SW 1271 (cell line): ENCODE data around the gene MCUB.
"Not testable (repeated sequence)": the region's sequence is repeated elsewhere in the genome, so short reads cannot be mapped to it uniquely, and the experiment has no call there.

ENCODE experiments used
- DNase-seq, 2 experiments: peaks; one replicate each; lab custom pipeline; 2025; lab: John Stamatoyannopoulos, UW

The MCUB gene

GRCh38 chr4:109631532-109632108 is 71.6 kb downstream of the MCUB start:
- DNase-seq, result no peak

GRCh38 chr4:109640644-109641043 is 80.6 kb downstream of the MCUB start:
- no peak for DNase-seq

- no peak for DNase-seq
Measured at GRCh38 chr4:109645874-109646710, 86.0 kb downstream of the MCUB start.

- DNase-seq, result no peak
Measured at GRCh38 chr4:109648266-109648996, 88.4 kb downstream of the MCUB start.

GRCh38 chr4:109648997-109649575 is 89.0 kb downstream of the MCUB start:
- no peak for DNase-seq

- no peak for DNase-seq
Measured at GRCh38 chr4:109649872-109650271, 89.8 kb downstream of the MCUB start.

- DNase-seq, result no peak
Measured at GRCh38 chr4:109655396-109655795, 95.3 kb downstream of the MCUB start.

GRCh38 chr4:109657854-109658418 is 97.9 kb downstream of the MCUB start:
- DNase-seq, result no peak

- DNase-seq, result no peak
Measured at GRCh38 chr4:109658871-109659410, 98.9 kb downstream of the MCUB start.

- no peak for DNase-seq
Measured at GRCh38 chr4:109662116-109662515, 102.1 kb downstream of the MCUB start.

GRCh38 chr4:109662771-109663170 is 102.7 kb downstream of the MCUB start:
- no peak for DNase-seq

- DNase-seq, result no peak
Measured at GRCh38 chr4:109665783-109666485, 105.9 kb downstream of the MCUB start.

- no peak for DNase-seq
Measured at GRCh38 chr4:109671350-109671749, 111.3 kb downstream of the MCUB start.

GRCh38 chr4:109672169-109672930 is 112.3 kb downstream of the MCUB start:
- DNase-seq, result no peak

GRCh38 chr4:109673303-109673702 is 113.3 kb downstream of the MCUB start:
- no peak for DNase-seq

GRCh38 chr4:109675181-109675580 is 115.1 kb downstream of the MCUB start:
- DNase-seq, result no peak

GRCh38 chr4:109675843-109676242 is 115.8 kb downstream of the MCUB start:
- DNase-seq, result no peak

GRCh38 chr4:109676886-109677285 is 116.8 kb downstream of the MCUB start:
- no peak for DNase-seq

- DNase-seq, result not testable (repeated sequence)
Measured at GRCh38 chr4:109678472-109678871, 118.4 kb downstream of the MCUB start.

- not testable (repeated sequence) for DNase-seq
Measured at GRCh38 chr4:109678925-109679324, 118.9 kb downstream of the MCUB start.

- no peak for DNase-seq
Measured at GRCh38 chr4:109682875-109683274, 122.8 kb downstream of the MCUB start.
